ENCODE results near the gene VWA1.
A peak's percentile ranks its signal among the peaks of the same experiment; 100 is the strongest.

The VWA1 gene

DNA sequence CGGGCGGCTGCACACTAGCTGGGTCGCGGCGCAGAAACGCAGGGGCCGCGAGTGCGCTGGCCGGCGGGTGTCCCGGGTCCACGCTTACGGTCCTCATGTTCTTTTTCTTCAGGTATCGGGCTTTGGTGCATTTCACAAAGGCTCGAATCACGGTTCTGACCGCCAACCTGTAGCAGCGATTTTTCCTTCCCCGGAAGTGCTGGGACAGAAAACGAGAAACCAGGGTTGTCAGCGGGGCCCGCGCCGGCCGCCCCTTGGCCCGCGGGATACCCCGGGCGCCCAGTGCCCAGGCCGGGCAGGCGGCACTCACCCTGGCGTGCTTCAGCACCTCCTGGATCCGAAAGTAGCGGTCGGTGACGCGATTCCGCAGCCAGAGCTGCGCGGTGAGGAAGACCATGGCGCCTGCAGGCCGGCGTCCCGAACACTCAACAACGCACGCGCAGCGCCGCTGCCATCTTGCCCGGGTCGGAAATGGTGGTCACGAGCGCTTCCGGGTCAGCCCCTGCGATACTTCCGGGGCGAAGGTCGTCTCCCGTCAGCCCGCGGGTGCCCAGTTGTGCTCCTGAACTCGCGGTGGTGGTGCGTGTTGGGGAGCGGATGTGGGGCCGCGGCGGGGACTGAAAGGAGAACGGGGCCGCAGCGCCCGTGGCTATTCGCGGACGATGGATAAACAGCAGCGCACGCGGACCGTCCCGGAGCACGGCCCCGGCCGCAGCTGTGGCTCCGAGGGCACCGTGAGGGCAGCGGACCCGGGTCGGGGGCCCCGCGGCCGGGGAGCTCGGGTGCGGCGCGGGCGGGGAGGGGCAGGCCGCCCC is 28.5 kb upstream of the VWA1 start, which contains the start of gene MRPL20 (continued):
- TF ChIP-seq ZNF837 (tag by site-specific recombination; IDR thresholded peaks at IDR 0.05) (no peak), ZNF324 (tag by site-specific recombination; IDR thresholded peaks at IDR 0.05) (peak; percentile 63; the same call in 1 of the 2 replicates), REPIN1 (tag by site-specific recombination; IDR thresholded peaks at IDR 0.05; ENCODE audit: low read depth) (no peak), TRIM28 (IDR thresholded peaks at IDR 0.05; ENCODE audit: borderline replicate concordance, low read length) (no peak; the same call in 1 of the 2 replicates), YY2 (tag by site-specific recombination; IDR thresholded peaks at IDR 0.05) (peak; percentile 99), ZNF174 (tag by site-specific recombination; IDR thresholded peaks at IDR 0.05) (no peak), TSHZ1 (tag by site-specific recombination; IDR thresholded peaks at IDR 0.05; ENCODE audit: borderline replicate concordance) (no peak), ZNF701 (tag by site-specific recombination; IDR thresholded peaks at IDR 0.05) (no peak), SCRT1 (tag by site-specific recombination; IDR thresholded peaks at IDR 0.05; ENCODE audit: borderline replicate concordance) (no peak), ZFHX2 (tag by site-specific recombination; conservative IDR thresholded peaks at IDR 0.05) (0 out of 2 replicates have a peak, but pooled peaks have one; percentile 4), ZNF707 (tag by site-specific recombination; IDR thresholded peaks at IDR 0.05) (no peak), ZNF623 (tag by site-specific recombination; IDR thresholded peaks at IDR 0.05) (no peak; the same call in 1 of the 2 replicates), WT1 (tag by site-specific recombination; IDR thresholded peaks at IDR 0.05) (no peak; the same call in 1 of the 2 replicates), ZNF777 (tag by site-specific recombination; IDR thresholded peaks at IDR 0.05; ENCODE audit: borderline replicate concordance) (no peak), KLF9 (tag by site-specific recombination; IDR thresholded peaks at IDR 0.05; ENCODE audit: low read depth) (no peak), ZNF112 (tag by site-specific recombination; IDR thresholded peaks at IDR 0.05) (no peak), ZNF677 (tag by site-specific recombination; IDR thresholded peaks at IDR 0.05) (no peak), ZNF548 (tag by site-specific recombination; IDR thresholded peaks at IDR 0.05) (no peak)
- TF ChIP-seq, protein P1, sequence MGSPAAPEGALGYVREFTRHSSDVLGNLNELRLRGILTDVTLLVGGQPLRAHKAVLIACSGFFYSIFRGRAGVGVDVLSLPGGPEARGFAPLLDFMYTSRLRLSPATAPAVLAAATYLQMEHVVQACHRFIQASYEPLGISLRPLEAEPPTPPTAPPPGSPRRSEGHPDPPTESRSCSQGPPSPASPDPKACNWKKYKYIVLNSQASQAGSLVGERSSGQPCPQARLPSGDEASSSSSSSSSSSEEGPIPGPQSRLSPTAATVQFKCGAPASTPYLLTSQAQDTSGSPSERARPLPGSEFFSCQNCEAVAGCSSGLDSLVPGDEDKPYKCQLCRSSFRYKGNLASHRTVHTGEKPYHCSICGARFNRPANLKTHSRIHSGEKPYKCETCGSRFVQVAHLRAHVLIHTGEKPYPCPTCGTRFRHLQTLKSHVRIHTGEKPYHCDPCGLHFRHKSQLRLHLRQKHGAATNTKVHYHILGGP (tag by site-specific recombination; IDR thresholded peaks at IDR 0.05): no peak
- TF ChIP-seq, protein P2, sequence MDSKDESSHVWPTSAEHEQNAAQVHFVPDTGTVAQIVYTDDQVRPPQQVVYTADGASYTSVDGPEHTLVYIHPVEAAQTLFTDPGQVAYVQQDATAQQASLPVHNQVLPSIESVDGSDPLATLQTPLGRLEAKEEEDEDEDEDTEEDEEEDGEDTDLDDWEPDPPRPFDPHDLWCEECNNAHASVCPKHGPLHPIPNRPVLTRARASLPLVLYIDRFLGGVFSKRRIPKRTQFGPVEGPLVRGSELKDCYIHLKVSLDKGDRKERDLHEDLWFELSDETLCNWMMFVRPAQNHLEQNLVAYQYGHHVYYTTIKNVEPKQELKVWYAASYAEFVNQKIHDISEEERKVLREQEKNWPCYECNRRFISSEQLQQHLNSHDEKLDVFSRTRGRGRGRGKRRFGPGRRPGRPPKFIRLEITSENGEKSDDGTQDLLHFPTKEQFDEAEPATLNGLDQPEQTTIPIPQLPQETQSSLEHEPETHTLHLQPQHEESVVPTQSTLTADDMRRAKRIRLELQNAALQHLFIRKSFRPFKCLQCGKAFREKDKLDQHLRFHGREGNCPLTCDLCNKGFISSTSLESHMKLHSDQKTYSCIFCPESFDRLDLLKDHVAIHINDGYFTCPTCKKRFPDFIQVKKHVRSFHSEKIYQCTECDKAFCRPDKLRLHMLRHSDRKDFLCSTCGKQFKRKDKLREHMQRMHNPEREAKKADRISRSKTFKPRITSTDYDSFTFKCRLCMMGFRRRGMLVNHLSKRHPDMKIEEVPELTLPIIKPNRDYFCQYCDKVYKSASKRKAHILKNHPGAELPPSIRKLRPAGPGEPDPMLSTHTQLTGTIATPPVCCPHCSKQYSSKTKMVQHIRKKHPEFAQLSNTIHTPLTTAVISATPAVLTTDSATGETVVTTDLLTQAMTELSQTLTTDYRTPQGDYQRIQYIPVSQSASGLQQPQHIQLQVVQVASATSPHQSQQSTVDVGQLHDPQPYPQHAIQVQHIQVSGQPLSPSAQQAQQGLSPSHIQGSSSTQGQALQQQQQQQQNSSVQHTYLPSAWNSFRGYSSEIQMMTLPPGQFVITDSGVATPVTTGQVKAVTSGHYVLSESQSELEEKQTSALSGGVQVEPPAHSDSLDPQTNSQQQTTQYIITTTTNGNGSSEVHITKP (tag by site-specific recombination; IDR thresholded peaks at IDR 0.05): 0 out of 2 replicates have a peak, but pooled peaks have one; percentile 9
- TF ChIP-seq, protein P3, sequence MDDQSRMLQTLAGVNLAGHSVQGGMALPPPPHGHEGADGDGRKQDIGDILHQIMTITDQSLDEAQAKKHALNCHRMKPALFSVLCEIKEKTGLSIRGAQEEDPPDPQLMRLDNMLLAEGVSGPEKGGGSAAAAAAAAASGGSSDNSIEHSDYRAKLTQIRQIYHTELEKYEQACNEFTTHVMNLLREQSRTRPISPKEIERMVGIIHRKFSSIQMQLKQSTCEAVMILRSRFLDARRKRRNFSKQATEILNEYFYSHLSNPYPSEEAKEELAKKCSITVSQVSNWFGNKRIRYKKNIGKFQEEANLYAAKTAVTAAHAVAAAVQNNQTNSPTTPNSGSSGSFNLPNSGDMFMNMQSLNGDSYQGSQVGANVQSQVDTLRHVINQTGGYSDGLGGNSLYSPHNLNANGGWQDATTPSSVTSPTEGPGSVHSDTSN (CRISPR knock-in tag; IDR thresholded peaks at IDR 0.05): peak; percentile 15; the same call in 1 of the 2 replicates
- TF ChIP-seq, protein P4, sequence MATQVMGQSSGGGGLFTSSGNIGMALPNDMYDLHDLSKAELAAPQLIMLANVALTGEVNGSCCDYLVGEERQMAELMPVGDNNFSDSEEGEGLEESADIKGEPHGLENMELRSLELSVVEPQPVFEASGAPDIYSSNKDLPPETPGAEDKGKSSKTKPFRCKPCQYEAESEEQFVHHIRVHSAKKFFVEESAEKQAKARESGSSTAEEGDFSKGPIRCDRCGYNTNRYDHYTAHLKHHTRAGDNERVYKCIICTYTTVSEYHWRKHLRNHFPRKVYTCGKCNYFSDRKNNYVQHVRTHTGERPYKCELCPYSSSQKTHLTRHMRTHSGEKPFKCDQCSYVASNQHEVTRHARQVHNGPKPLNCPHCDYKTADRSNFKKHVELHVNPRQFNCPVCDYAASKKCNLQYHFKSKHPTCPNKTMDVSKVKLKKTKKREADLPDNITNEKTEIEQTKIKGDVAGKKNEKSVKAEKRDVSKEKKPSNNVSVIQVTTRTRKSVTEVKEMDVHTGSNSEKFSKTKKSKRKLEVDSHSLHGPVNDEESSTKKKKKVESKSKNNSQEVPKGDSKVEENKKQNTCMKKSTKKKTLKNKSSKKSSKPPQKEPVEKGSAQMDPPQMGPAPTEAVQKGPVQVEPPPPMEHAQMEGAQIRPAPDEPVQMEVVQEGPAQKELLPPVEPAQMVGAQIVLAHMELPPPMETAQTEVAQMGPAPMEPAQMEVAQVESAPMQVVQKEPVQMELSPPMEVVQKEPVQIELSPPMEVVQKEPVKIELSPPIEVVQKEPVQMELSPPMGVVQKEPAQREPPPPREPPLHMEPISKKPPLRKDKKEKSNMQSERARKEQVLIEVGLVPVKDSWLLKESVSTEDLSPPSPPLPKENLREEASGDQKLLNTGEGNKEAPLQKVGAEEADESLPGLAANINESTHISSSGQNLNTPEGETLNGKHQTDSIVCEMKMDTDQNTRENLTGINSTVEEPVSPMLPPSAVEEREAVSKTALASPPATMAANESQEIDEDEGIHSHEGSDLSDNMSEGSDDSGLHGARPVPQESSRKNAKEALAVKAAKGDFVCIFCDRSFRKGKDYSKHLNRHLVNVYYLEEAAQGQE (tag by site-specific recombination; IDR thresholded peaks at IDR 0.05): no peak
- TF ChIP-seq, protein P5, sequence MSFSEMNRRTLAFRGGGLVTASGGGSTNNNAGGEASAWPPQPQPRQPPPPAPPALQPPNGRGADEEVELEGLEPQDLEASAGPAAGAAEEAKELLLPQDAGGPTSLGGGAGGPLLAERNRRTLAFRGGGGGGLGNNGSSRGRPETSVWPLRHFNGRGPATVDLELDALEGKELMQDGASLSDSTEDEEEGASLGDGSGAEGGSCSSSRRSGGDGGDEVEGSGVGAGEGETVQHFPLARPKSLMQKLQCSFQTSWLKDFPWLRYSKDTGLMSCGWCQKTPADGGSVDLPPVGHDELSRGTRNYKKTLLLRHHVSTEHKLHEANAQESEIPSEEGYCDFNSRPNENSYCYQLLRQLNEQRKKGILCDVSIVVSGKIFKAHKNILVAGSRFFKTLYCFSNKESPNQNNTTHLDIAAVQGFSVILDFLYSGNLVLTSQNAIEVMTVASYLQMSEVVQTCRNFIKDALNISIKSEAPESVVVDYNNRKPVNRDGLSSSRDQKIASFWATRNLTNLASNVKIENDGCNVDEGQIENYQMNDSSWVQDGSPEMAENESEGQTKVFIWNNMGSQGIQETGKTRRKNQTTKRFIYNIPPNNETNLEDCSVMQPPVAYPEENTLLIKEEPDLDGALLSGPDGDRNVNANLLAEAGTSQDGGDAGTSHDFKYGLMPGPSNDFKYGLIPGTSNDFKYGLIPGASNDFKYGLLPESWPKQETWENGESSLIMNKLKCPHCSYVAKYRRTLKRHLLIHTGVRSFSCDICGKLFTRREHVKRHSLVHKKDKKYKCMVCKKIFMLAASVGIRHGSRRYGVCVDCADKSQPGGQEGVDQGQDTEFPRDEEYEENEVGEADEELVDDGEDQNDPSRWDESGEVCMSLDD (tag by site-specific recombination; IDR thresholded peaks at IDR 0.05): peak; percentile 64
